ENCODE results near the gene ZFYVE21.

Gene ZFYVE21

GRCh38 chr14:103739466-103739792 is 23.8 kb downstream of the ZFYVE21 start:
- DNase-seq, result no peak

- DNase-seq, result no peak
These were observed 24.3 kb downstream of the ZFYVE21 start for GRCh38 chr14:103739793-103740501.

- DNase-seq, result no peak
These were observed 25.5 kb downstream of the ZFYVE21 start for GRCh38 chr14:103740991-103741689.

GRCh38 chr14:103741876-103742275 is 26.3 kb downstream of the ZFYVE21 start:
- DNase-seq, result no peak

- DNase-seq, result no peak
These were observed 27.1 kb downstream of the ZFYVE21 start for GRCh38 chr14:103742499-103743255.

GRCh38 chr14:103743691-103744090 is 28.1 kb downstream of the ZFYVE21 start:
- no peak for DNase-seq

- no peak for DNase-seq
These were observed 29.2 kb downstream of the ZFYVE21 start for GRCh38 chr14:103744621-103745395.

GRCh38 chr14:103745424-103745823 is 29.8 kb downstream of the ZFYVE21 start:
- no peak for DNase-seq

GRCh38 chr14:103746701-103747100 is 31.1 kb downstream of the ZFYVE21 start:
- no peak for DNase-seq

- DNase-seq, result no peak
These were observed 32.9 kb downstream of the ZFYVE21 start for GRCh38 chr14:103748534-103748857.

GRCh38 chr14:103749452-103749851 is 33.8 kb downstream of the ZFYVE21 start:
- no peak for DNase-seq

GRCh38 chr14:103749860-103750259 is 34.2 kb downstream of the ZFYVE21 start:
- DNase-seq, result no peak

- DNase-seq, result no peak
These were observed 38.2 kb downstream of the ZFYVE21 start for GRCh38 chr14:103753774-103754173.

- DNase-seq, result no peak
These were observed 39.5 kb downstream of the ZFYVE21 start for GRCh38 chr14:103755060-103755459.

GRCh38 chr14:103758059-103758776 is 42.6 kb downstream of the ZFYVE21 start:
- no peak for DNase-seq

- DNase-seq, result no peak
These were observed 46.4 kb downstream of the ZFYVE21 start for GRCh38 chr14:103762036-103762435.

GRCh38 chr14:103762541-103762940 is 46.9 kb downstream of the ZFYVE21 start:
- DNase-seq, result no peak

- DNase-seq, result no peak
These were observed 48.3 kb downstream of the ZFYVE21 start for GRCh38 chr14:103763730-103764488.

- DNase-seq, result no peak
These were observed 49.9 kb downstream of the ZFYVE21 start for GRCh38 chr14:103765526-103765925.

GRCh38 chr14:103767336-103767894 is 51.8 kb downstream of the ZFYVE21 start:
- DNase-seq, result no peak

- DNase-seq, result no peak
These were observed 54.9 kb downstream of the ZFYVE21 start for GRCh38 chr14:103770500-103770899.

- no peak for DNase-seq
These were observed 55.3 kb downstream of the ZFYVE21 start for GRCh38 chr14:103770902-103771301.

Data from NCI-H1105 (cell line).